Left ventricle myocardium inferior (tissue), 1 donor: ENCODE data around the gene DNAJC5G. TPM values are rescaled to one million over a fixed set of nuclear protein-coding genes. Genes with fewer than 3 reads are reported as not detected.

Experiments
- DNase-seq: peaks from one replicate; pipeline ENCODE4 v3.0.0-alpha.2; 2020
- H3K27ac ChIP-seq: fragments of 200-600 bp; replicated peaks from 2 replicates; pipeline ENCODE4 v1.8.0; 2021
- H3K27me3 ChIP-seq: fragments of 200-600 bp; 2 replicates; pipeline ENCODE4 v1.8.0; 2021; ENCODE audit warnings: low read depth
- H3K36me3 ChIP-seq: fragments of 200-600 bp; 2 replicates; pipeline ENCODE4 v1.8.0; 2021
- H3K4me1 ChIP-seq: fragments of 200-600 bp; 2 replicates; pipeline ENCODE4 v1.8.0; 2021
- H3K4me3 ChIP-seq: fragments of 200-600 bp; 2 replicates; pipeline ENCODE4 v1.8.0; 2021; ENCODE audit warnings: mild to moderate bottlenecking, moderate library complexity
- H3K9me3 ChIP-seq: fragments of 200-600 bp; replicated peaks from 2 replicates; pipeline ENCODE4 v1.8.0; 2021
- intact Hi-C: fragments of 100-400 bp; cut with micrococcal nuclease; formaldehyde crosslinking; loops from one replicate; pipeline ENCODE4 v1.11.0; 2022
- total RNA-seq: library from RNA; stranded (reverse); fragmentation: NEBNext Ultra II Directional; extraction: Animal tissue kit (Norgen Biotek cat#: 25700); gene quantifications from one replicate; pipeline ENCODE4 v1.2.1, GENCODE V29; 2021
- TF ChIP-seq, protein P1 (sequence below): fragments of 200-600 bp; IDR thresholded peaks from 2 replicates; pipeline ENCODE4 v1.8.0; 2021; ENCODE audit warnings: antibody characterized with exemption, mild to moderate bottlenecking, borderline replicate concordance
- donor health status: DM: no; HTN: yes; CAD: no; lungs with severe emphysema.

Gene DNAJC5G
- total RNA-seq, 1 donor from 2014 or later = 1.2 TPM

GRCh38 chr2:27236136-27236535, 39.1 kb upstream of the DNAJC5G start:
- DNase-seq = no peak
- Histone ChIP-seq H3K36me3 (peaks cover 100% of the 10 kb centered on the region), H3K27me3 (no peaks in the 10 kb centered on the region), H3K27ac (no peak overlapping the region), H3K4me1 (no peaks in the 10 kb centered on the region), H3K4me3 (no peak overlapping the region), H3K9me3 (no peaks in the 10 kb centered on the region)
- TF ChIP-seq, protein P1, sequence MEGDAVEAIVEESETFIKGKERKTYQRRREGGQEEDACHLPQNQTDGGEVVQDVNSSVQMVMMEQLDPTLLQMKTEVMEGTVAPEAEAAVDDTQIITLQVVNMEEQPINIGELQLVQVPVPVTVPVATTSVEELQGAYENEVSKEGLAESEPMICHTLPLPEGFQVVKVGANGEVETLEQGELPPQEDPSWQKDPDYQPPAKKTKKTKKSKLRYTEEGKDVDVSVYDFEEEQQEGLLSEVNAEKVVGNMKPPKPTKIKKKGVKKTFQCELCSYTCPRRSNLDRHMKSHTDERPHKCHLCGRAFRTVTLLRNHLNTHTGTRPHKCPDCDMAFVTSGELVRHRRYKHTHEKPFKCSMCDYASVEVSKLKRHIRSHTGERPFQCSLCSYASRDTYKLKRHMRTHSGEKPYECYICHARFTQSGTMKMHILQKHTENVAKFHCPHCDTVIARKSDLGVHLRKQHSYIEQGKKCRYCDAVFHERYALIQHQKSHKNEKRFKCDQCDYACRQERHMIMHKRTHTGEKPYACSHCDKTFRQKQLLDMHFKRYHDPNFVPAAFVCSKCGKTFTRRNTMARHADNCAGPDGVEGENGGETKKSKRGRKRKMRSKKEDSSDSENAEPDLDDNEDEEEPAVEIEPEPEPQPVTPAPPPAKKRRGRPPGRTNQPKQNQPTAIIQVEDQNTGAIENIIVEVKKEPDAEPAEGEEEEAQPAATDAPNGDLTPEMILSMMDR = no peak
- intact Hi-C loops = no loop called here

DNA sequence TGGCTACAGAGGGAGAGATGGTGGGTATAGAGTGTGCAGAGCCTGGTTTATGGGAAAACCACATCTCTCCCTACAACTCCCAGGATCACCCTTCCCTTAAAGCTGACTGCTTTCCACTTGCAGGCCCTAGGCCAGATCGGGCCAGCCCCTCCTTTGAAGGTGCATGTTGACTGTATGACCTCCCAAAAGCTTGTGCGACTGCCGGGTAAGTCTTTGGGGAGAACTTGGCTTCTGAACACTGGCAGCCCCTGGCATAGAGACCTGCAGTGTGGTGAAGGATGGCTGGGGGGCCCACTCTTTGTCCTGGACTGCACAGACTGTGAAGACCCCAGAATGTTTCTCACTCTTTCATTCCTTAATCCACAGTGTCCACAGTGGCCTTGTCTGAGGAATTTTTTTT, 38.6 kb upstream of the DNAJC5G start:
- Histone ChIP-seq H3K4me1 (no peaks in the 10 kb centered on the region), H3K4me3 (no peak overlapping the region), H3K9me3 (no peaks in the 10 kb centered on the region), H3K27me3 (no peaks in the 10 kb centered on the region), H3K27ac (no peak overlapping the region), H3K36me3 (peaks cover 100% of the 10 kb centered on the region)
- intact Hi-C loops = no loop called here
- TF ChIP-seq, protein P1 = no peak
- DNase-seq = no peak

DNA sequence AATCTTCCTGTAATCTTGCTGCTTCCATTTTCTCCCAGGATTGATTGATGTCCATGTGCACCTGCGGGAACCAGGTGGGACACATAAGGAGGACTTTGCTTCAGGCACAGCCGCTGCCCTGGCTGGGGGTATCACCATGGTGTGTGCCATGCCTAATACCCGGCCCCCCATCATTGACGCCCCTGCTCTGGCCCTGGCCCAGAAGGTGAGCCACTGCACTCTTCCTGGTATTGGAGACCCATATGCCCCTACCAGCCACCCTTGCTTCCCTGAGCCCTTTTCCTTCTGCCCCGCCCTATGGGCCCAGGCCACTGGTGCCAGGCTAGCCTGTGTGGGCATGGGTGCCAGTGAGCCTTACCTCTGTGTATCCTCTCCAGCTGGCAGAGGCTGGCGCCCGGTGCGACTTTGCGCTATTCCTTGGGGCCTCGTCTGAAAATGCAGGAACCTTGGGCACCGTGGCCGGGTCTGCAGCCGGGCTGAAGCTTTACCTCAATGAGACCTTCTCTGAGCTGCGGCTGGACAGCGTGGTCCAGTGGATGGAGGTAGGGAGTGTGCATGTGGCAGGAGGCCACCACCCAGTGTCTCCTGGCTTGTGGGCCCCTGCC, 37.8 kb upstream of the DNAJC5G start:
- intact Hi-C loops = no loop called here
- H3K4me1 ChIP-seq = peaks cover 2% of the 10 kb centered on the region
- H3K4me3 ChIP-seq = no peak overlapping the region
- DNase-seq = no peak
- H3K9me3 ChIP-seq = no peaks in the 10 kb centered on the region
- H3K27me3 ChIP-seq = no peaks in the 10 kb centered on the region
- H3K36me3 ChIP-seq = peaks cover 100% of the 10 kb centered on the region
- TF ChIP-seq, protein P1 = no peak
- H3K27ac ChIP-seq = no peak overlapping the region

DNA sequence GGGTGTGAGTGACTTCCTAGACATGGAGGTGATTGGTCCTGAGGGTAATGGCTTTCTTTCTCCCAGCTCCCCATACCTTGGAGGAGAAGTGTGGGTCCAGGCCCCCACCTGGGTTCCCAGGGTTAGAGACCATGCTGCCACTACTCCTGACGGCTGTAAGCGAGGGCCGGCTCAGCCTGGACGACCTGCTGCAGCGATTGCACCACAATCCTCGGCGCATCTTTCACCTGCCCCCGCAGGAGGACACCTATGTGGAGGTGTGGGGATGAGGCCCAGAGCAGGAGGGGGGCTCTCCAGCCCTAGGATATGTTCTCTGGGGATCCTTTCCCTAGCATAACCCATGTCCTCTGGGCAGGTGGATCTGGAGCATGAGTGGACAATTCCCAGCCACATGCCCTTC, 36.3 kb upstream of the DNAJC5G start:
- DNase-seq = peak; percentile 9
- Histone ChIP-seq H3K27ac (no peak overlapping the region), H3K4me3 (no peak overlapping the region), H3K4me1 (peaks cover 17% of the 10 kb centered on the region), H3K36me3 (peaks cover 99% of the 10 kb centered on the region), H3K9me3 (no peaks in the 10 kb centered on the region), H3K27me3 (no peaks in the 10 kb centered on the region)
- TF ChIP-seq, protein P1 = no peak
- intact Hi-C loops = no loop called here

DNA sequence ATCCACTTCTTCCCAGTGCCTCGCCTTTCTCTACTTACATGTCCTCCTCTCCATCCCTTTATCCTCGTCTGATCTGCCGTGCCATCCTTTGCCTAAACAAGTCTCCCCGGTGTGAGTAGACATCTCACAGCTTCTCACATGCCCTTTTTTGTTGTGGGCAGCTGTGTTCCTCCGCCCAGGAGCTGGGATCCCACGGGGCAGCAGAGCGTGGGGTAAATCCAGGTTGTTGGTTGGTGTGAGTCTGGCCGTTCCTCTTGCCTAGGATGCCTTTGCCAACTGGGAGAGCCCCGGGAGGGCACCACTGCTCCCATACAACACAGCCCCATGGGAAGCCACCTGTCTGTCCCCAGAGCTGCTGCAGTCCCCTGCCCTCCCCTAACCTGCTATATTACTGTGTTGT, 34.8 kb upstream of the DNAJC5G start:
- TF ChIP-seq, protein P1 = no peak
- no peak overlapping the region for H3K4me3 ChIP-seq
- H3K36me3 ChIP-seq = peaks cover 84% of the 10 kb centered on the region
- H3K27ac ChIP-seq = no peak overlapping the region
- H3K9me3 ChIP-seq = no peaks in the 10 kb centered on the region
- H3K27me3 ChIP-seq = no peaks in the 10 kb centered on the region
- peak; percentile 1 for DNase-seq
- peaks cover 32% of the 10 kb centered on the region for H3K4me1 ChIP-seq
- intact Hi-C loops = no loop called here
